Measurements from ENCODE around the gene DNAH6.
"Not testable (repeated sequence)": the region's sequence is repeated elsewhere in the genome, so short reads cannot be mapped to it uniquely, and the experiment has no call there.

The DNAH6 gene, protein sequence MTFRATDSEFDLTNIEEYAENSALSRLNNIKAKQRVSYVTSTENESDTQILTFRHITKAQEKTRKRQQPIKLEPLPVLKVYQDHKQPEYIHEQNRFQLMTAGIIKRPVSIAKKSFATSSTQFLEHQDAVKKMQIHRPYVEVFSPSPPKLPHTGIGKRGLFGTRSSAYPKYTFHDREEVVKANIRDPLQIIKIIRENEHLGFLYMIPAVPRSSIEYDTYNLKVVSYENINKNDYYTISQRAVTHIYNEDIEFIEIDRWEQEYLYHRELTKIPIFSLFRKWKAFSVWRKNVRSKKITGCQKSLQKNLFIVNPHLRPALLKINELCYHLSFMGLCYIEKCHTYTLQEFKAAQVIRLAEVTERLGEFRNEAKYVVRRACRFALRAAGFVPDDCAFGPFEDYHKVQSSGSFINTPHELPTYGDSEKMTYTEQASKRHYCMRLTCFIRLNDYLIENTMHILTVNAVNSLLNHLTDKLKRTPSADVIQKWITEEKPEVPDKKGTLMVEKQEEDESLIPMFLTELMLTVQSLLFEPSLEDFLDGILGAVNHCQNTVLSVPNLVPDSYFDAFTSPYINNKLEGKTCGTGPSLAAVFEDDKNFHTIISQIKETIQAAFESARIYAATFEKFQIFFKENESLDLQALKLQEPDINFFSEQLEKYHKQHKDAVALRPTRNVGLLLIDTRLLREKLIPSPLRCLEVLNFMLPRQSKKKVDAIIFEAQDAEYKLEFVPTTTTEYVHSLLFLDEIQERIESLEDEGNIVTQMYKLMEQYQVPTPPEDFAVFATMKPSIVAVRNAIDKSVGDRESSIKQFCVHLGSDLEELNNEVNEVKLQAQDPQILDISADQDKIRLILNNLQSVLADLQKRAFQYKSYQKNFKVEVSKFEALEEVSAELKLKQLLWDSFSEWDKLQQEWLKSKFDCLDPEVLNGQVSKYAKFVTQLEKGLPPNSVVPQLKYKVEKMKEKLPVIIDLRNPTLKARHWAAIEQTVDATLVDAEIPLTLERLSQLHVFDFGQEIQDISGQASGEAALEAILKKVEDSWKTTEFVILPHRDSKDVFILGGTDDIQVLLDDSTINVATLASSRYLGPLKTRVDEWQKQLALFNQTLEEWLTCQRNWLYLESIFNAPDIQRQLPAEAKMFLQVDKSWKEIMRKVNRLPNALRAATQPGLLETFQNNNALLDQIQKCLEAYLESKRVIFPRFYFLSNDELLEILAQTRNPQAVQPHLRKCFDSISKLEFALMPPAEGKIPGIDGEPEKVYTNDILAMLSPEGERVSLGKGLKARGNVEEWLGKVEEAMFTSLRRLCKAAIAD (N-terminal part only)

DNA sequence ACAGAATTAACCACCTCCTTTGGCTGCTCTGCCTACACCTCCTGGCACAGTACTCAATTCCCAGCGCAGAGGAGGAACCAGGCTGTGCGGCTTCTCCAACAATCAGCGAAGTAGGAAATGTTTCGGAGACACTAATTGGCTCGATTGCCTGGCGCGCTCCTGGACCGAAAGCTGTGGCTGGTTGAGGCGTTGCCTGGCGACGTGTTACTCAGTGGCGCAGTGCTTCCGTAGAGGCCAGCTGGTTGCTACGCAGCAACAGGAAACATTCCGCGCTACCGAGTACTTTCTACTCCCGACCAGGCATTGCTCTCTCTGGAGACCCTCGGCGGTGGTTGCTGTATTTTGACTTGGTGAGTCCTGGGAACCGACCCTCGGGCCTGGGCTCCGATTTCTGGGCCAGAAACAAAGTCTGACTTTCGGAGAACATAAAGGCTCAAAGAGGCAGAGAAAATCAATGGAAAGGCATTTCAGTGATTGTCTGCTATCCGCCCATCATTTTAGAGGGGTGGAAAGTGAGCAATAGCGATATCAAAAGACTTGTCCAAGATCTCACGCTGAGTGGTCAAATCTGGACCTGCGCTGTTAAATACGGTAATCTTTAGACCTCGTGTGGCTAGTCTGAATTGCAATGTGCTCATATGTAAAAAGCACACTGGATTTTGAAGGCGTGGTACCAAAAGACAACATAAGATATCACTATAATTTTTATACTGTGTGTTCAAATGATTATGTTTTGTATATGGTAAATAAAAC, at the start of gene DNAH6:
Gene DNAH6, plus strand, starts transcription at position 265 of the 753 bp plus-strand sequence. CDS start 1,329 bp downstream, outside the sequence.
- peak; percentile 98 for DNase-seq (ENCODE audit: low read depth, low spot score)

DNA sequence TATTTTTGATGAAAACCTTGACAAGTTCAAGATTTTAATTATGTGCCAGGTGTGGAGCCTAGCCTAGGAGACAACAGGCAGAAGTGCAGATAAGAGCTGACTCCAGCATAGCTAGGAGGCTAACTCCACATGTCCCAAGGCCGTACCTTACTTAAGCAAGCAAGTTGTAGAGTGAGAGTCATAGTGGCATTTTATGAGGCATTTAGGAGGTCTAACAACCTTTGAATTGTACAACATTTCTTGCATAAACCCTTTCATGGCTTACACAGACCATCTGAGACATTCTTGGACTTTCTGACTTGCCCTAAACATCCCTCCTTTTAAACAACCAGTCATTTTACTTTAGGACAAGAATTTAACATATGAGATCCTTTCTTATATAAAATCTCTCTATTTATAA, 48.9 kb upstream of the DNAH6 start:
- DNase-seq (ENCODE audit: low read depth, low spot score), result no peak

DNA sequence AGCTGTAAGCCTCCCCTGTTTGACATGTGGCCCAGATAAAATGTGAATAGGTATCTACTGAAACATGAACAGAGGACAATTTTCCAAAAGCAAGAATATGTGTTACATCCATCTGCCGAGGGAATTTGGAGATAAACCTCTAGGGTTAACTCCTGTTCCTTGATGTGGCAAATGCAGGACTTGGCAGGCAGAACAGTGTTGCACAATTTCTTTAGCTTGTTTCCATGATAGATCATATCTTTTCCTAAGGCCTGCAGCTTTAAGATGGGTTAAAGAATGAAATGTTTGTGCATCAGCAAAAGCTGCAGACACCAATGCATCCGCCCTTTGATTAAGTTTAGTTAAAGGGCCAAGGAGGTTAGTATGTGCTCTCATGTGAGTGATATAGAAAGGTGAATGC, 43.9 kb upstream of the DNAH6 start:
- DNase-seq (ENCODE audit: low read depth, low spot score), result not testable (repeated sequence)

- DNase-seq (ENCODE audit: low read depth, low spot score), result no peak
Measured at GRCh38 chr2:84472856-84473565, 43.3 kb upstream of the DNAH6 start.

DNA sequence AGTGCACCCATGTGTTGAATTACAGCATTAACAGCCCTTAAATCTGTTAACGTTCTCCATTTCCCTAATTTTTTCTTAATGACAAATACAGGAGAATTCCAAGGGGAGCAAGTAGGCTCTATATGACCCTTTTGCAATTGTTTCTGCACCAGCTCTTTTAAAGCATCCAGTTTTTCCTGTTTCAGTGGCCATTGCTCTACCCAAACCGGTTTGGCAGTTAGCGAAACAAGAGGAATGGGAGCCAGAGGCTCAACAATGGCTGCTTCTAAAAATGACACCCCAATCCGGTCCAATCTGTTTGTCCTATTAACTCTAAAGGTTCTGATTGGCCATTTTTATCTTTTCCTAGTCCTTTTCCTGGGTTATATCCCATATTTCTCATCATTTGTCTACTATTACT, 42.1 kb upstream of the DNAH6 start:
- no peak for DNase-seq (ENCODE audit: low read depth, low spot score)

GRCh38 chr2:84477886-84478285, 38.4 kb upstream of the DNAH6 start:
- no peak for DNase-seq (ENCODE audit: low read depth, low spot score)

DNA sequence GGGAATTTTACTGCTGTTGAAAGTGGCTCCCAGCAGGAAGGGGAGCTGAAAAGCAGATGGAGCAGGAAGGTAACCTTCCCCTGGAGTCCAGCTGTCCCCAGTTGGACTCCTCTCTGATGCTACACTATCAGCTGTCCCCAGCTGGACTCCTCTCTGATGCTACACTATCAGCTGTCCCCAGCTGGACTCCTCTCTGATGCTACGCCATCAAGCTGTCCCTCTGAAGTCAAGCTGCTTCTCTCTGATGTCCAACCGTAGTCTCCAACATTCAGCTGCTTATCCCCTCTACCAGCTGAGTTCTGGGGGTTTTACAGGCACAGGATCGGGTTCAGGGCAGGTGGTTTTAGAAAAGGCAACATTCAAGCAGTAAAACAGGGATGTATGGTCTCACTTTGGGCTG, 37.4 kb upstream of the DNAH6 start:
- no peak for DNase-seq (ENCODE audit: low read depth, low spot score)

DNA sequence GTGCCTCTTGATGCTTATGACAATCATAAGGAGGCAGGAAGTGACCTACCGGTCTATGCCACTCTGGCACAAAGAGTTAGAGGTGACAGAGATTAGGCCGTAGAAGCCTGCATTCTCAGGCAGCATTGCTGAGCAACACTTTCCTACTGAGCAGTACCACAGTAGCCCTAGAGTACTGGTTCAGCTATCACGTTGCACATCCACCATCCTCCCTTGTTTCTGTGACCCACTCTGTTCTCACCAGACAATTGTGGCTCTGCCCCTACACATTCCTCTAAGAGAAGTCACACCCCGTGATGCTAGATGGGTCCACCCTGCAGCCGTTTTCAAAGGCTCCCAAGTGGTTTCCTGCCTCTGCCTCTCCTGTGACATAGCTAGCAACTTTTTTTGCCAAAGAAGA, 34.6 kb upstream of the DNAH6 start:
- DNase-seq (ENCODE audit: low read depth, low spot score), result peak; percentile 64

DNA sequence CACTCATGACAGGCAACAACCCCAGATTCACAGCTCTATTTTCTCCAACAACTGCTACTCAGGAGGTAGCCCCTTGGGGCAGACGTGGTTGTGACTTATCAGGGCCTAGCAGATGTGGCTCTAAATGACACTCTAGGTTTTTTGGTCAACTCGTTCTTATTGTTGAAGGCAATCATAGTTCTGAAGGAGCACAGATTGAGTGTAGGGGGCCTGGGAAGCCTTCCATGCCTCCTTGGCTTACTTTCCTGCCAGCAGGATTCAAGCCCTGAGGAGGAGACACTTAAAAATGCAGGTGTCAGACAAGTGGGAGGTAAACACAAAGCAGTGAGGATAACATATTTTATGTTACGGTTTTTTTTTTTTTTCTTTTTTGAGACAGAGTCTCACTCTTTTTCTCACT, 33.7 kb upstream of the DNAH6 start:
- no peak for DNase-seq (ENCODE audit: low read depth, low spot score)

DNA sequence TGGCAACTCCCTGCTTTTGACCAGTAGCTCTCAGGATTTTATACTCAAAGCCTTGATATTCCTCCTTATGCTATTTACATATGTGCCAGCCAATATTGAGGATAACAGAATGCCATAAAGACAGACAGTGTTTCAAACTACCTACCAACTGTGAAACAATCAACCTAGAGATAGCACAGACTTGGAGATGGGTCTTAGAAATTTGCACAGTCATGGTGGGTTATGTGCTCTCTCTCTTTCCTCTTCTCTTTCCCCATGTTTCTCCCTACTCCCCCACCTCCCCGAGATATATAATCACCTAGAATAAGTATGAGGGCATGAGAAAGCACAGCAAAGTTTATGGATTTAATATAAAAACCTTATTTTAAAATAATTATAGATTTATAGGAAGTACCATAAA, 33.0 kb upstream of the DNAH6 start:
- DNase-seq (ENCODE audit: low read depth, low spot score), result no peak

DNA sequence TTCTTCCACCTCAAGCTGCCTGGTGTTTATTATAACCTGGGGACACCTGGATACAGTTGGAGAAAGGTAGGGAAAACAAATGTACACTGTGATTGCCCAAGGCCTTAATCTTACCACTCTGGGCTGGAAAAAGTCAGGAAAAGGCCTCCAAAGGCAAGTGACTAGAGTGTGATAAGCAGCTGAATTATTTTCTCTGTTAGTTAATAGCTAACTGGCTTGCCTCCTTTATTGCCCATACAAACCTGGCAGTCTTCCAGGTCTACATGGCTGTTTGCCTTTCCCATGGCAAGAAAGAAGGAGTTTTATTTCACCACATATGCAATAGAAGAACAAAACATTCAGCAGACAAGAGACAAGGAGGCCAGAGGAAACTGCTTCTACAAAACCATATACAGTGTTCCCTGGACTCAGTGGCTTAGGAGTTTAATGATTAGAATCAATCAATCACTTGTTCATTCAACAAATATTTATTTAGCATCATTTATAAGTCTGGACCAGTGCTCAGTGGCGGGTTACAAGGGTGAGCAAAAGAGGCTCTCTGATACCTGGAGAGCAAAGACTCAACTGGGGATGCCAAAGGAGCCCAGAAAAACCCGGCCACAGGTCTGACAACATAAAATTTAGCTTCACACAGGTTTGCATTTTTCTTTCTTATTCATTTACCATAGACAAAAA, 29.7 kb upstream of the DNAH6 start:
- peak; percentile 69 for DNase-seq (ENCODE audit: low read depth, low spot score)

DNA sequence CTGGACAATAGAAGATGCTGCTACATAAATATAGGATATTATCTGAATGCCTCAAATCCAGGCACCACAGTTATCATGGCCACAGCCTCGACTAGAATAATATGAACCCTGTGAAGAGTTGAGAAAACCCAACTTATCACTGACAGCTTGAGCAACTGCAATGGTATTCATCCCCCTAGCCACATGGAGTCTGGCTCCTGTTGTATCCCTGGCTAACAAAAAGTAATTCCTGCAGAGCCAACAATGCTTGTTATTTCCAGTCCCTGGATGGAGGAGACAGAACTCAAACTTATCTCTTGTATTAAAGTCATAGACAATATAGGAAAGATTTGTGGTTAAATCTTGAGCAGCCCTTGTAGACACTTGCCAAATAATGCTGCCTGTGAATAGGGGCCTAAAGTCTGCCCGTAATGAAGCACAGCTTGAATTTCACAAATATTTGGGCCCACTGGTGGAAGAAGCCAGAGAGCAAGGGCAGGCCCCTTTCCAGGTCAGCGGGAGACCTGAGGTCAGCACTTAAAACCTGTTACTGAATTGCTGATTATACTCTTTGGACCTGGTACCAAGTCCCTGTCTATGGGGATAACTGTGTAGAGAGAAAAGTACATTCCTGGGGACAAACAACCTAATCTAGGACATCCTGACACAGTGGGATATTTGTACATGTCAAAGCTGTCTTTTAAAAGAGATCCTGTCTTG, 28.9 kb upstream of the DNAH6 start:
- peak; percentile 66 for DNase-seq (ENCODE audit: low read depth, low spot score)

DNA sequence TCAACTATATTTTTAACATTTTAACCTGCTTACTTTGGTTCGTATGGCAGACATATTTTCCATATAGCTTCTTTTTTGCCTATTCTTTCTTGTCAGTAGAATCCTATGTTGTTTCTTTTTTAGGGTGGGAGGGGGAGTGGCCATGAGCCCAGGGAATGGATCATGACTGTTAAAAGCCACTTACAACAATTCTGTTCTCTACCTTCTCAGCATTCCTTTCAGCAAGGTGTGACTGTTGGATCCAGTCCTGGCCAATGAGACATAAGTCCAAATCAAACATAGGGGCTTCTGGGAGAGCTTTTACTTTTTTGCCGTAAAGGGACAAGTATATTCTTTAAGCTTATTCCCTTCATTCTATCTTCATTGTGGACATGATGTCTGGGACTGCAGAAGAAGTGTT, 25.0 kb upstream of the DNAH6 start:
- DNase-seq (ENCODE audit: low read depth, low spot score), result no peak

- DNase-seq (ENCODE audit: low read depth, low spot score), result no peak
Measured at GRCh38 chr2:84491741-84492140, 24.6 kb upstream of the DNAH6 start.

GRCh38 chr2:84492571-84492970, 23.7 kb upstream of the DNAH6 start:
- DNase-seq (ENCODE audit: low read depth, low spot score), result peak; percentile 7

DNA sequence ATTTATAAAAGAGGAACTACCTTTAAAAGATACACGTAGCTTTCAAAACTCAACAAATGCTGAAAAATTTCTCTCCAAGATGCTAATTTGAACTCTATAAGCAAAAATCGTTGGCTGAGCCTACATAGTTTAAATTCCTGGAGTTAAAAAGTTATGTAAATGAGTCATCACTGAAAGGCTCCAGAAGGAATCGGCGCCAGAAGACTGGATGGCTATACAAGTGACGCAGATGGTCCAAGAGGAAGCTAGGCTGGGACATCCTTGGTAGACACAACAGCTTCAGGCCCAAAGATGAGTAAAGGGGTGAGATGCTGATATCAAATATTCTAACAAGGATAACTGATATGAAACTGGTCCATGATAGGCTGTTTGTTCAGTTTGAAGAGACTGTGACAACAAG, 22.8 kb upstream of the DNAH6 start:
- peak; percentile 87 for DNase-seq (ENCODE audit: low read depth, low spot score)

DNA sequence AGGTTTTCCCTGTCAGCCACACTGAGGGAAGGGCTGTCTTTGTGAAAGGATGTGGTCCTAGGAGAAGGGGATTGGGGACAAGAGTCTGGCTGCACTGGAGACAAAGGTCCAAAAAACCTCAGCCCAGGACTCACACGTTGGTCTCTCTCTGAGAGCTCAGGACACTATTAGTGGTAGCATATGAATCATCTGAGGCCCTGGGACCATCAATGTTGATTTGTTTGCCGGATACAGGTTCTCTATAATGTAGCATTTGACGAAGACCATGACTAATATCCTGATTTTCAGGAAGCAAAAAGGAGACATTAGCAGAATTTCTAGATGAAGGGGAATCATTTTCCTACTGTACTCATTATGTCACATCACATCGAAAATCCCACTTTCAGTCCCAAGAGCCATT, 22.2 kb upstream of the DNAH6 start:
- peak; percentile 3 for DNase-seq (ENCODE audit: low read depth, low spot score)

GRCh38 chr2:84495539-84496146, 20.7 kb upstream of the DNAH6 start:
- peak; percentile 79 for DNase-seq (ENCODE audit: low read depth, low spot score)

DNA sequence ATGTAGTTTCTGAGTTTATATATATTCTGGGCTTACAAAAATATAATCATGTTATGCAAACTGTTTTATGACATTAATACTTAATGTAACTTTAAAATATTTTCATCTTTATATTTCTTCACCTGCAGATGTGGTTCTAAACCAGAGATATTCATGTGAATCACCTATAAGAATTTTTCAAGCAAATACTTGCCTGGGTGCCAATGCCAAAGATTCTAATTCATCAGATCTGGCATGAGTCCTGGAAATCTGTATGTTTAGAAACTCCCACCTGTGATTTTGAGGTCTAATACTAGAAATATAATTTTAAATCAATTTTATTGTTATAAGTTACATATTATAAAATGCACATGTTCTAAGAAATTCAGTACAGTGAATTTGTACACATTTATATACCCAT, 19.9 kb upstream of the DNAH6 start:
- no peak for DNase-seq (ENCODE audit: low read depth, low spot score)
